ENCODE results near the gene C15orf40.
"Not testable (repeated sequence)": the region's sequence is repeated elsewhere in the genome, so short reads cannot be mapped to it uniquely, and the experiment has no call there.

Gene C15orf40

GRCh38 chr15:83011271-83012075 is at the start of gene C15orf40:
C15orf40 (minus strand) TSS chr15:83011639; CDS start chr15:83011607, 32 bp downstream.
- peak; percentile 72 for DNase-seq

- DNase-seq: no peak
Measured at GRCh38 chr15:83057696-83058376, 46.4 kb upstream of the C15orf40 start.

- no peak for DNase-seq
Measured at GRCh38 chr15:83057002-83057401, 45.6 kb upstream of the C15orf40 start.

GRCh38 chr15:83053151-83053550 is 41.7 kb upstream of the C15orf40 start:
- DNase-seq: no peak

GRCh38 chr15:83046558-83047127 is 35.2 kb upstream of the C15orf40 start:
- no peak for DNase-seq

GRCh38 chr15:83044156-83044555 is 32.7 kb upstream of the C15orf40 start:
- DNase-seq: no peak

GRCh38 chr15:83039206-83039605 is 27.8 kb upstream of the C15orf40 start:
- no peak for DNase-seq

GRCh38 chr15:83036253-83036652 is 24.8 kb upstream of the C15orf40 start:
- no peak for DNase-seq

GRCh38 chr15:83031234-83031633 is 19.8 kb upstream of the C15orf40 start:
- DNase-seq: not testable (repeated sequence)

GRCh38 chr15:83030021-83030420 is 18.6 kb upstream of the C15orf40 start:
- no peak for DNase-seq

- no peak for DNase-seq
Measured at GRCh38 chr15:83018436-83018835, 7.0 kb upstream of the C15orf40 start.

GRCh38 chr15:83016906-83017305 is 5.5 kb upstream of the C15orf40 start:
- no peak for DNase-seq

- DNase-seq: no peak
Measured at GRCh38 chr15:83015361-83015760, 3.9 kb upstream of the C15orf40 start.

- no peak for DNase-seq
Measured at GRCh38 chr15:83014205-83014653, 2.8 kb upstream of the C15orf40 start.

GRCh38 chr15:83012636-83013035 is 1.2 kb upstream of the C15orf40 start:
- DNase-seq: no peak

GRCh38 chr15:83012076-83012426 is 612 bp upstream of the C15orf40 start:
- no peak for DNase-seq

- DNase-seq: peak; percentile 71
Measured at GRCh38 chr15:83010709-83011270, 649 bp downstream of the C15orf40 start.

- not testable (repeated sequence) for DNase-seq
Measured at GRCh38 chr15:83000672-83001031, 10.8 kb downstream of the C15orf40 start.

- peak; percentile 51 for DNase-seq
Measured at GRCh38 chr15:82999905-83000671, 11.4 kb downstream of the C15orf40 start.

GRCh38 chr15:82999426-82999825 is 12.0 kb downstream of the C15orf40 start:
- no peak for DNase-seq

GRCh38 chr15:82995938-82996337 is 15.5 kb downstream of the C15orf40 start:
- no peak for DNase-seq

- DNase-seq: no peak
Measured at GRCh38 chr15:82995076-82995475, 16.4 kb downstream of the C15orf40 start.

- no peak for DNase-seq
Measured at GRCh38 chr15:82993144-82993543, 18.3 kb downstream of the C15orf40 start.

Data from NCI-H1694 (cell line).